ENCODE results near the gene PNLIPRP3.

PNLIPRP3 gene

DNA sequence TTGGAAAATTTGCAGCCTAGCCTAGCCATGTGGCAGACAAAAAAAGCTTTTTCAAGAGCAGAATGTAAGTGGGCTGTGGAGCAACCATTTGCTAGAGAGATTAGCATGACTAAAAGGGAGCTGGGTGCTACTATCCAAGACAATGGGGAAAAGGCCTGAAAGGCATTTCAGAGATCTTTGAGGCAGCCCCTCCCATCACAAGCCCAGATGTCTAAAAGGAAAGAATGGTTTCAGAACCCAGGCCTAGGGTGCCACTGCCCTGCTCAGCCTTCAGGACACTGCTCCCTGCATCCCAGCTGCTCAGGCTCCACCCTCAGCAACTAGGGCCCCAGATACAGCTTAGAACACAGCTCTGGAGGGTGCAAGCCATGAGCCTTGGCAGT is 24.7 kb downstream of the PNLIPRP3 start:
- Histone ChIP-seq H3K27me3 (ENCODE audit: control insufficient read depth, insufficient read depth, low read length) (peaks cover 3% of the 10 kb centered on the region), H3K4me3 (ENCODE audit: low read length) (no peak overlapping the region), H3K4me1 (ENCODE audit: control insufficient read depth, insufficient read depth, low read length) (no peaks in the 10 kb centered on the region), H3K36me3 (ENCODE audit: insufficient read depth, low read length) (no peaks in the 10 kb centered on the region), H3K4me2 (ENCODE audit: low read length) (no peak overlapping the region), H3K9ac (ENCODE audit: low read depth, low read length) (no peak overlapping the region), H3K9me3 (replicated peaks; ENCODE audit: low read length) (no peaks in the 10 kb centered on the region)

- H3K9me3 ChIP-seq (replicated peaks; ENCODE audit: low read length): no peaks in the 10 kb centered on the region
- no peak overlapping the region for H3K4me3 ChIP-seq (ENCODE audit: low read length)
Observed at GRCh38 chr10:116457488-116457887, 29.8 kb downstream of the PNLIPRP3 start.

GRCh38 chr10:116460219-116460618 is 32.6 kb downstream of the PNLIPRP3 start:
- H3K9ac ChIP-seq (ENCODE audit: low read depth, low read length): no peak overlapping the region
- H3K9me3 ChIP-seq (replicated peaks; ENCODE audit: low read length): no peaks in the 10 kb centered on the region

More at GRCh38 chr10:116457488-116457887, 29.8 kb downstream of the PNLIPRP3 start:
- H3K27me3 ChIP-seq (ENCODE audit: control insufficient read depth, insufficient read depth, low read length): peaks cover 3% of the 10 kb centered on the region
- no peaks in the 10 kb centered on the region for H3K4me1 ChIP-seq (ENCODE audit: control insufficient read depth, insufficient read depth, low read length)
- H3K36me3 ChIP-seq (ENCODE audit: insufficient read depth, low read length): no peaks in the 10 kb centered on the region
- H3K4me2 ChIP-seq (ENCODE audit: low read length): no peak overlapping the region
- H3K9ac ChIP-seq (ENCODE audit: low read depth, low read length): no peak overlapping the region

GRCh38 chr10:116461680-116462079 is 34.0 kb downstream of the PNLIPRP3 start:
- H3K9me3 ChIP-seq (replicated peaks; ENCODE audit: low read length): no peaks in the 10 kb centered on the region
- H3K36me3 ChIP-seq (ENCODE audit: insufficient read depth, low read length): no peaks in the 10 kb centered on the region
- no peak overlapping the region for H3K4me3 ChIP-seq (ENCODE audit: low read length)
- H3K4me2 ChIP-seq (ENCODE audit: low read length): no peak overlapping the region
- no peak overlapping the region for H3K9ac ChIP-seq (ENCODE audit: low read depth, low read length)
- no peaks in the 10 kb centered on the region for H3K27me3 ChIP-seq (ENCODE audit: control insufficient read depth, insufficient read depth, low read length)
- H3K4me1 ChIP-seq (ENCODE audit: control insufficient read depth, insufficient read depth, low read length): no peaks in the 10 kb centered on the region

More at GRCh38 chr10:116460219-116460618, 32.6 kb downstream of the PNLIPRP3 start:
- Histone ChIP-seq H3K4me2 (ENCODE audit: low read length) (no peak overlapping the region), H3K27me3 (ENCODE audit: control insufficient read depth, insufficient read depth, low read length) (peaks cover under 1% of the 10 kb centered on the region), H3K36me3 (ENCODE audit: insufficient read depth, low read length) (no peaks in the 10 kb centered on the region), H3K4me1 (ENCODE audit: control insufficient read depth, insufficient read depth, low read length) (no peaks in the 10 kb centered on the region), H3K4me3 (ENCODE audit: low read length) (no peak overlapping the region)

GRCh38 chr10:116464257-116464656 is 36.6 kb downstream of the PNLIPRP3 start:
- Histone ChIP-seq H3K4me1 (ENCODE audit: control insufficient read depth, insufficient read depth, low read length) (no peaks in the 10 kb centered on the region), H3K4me3 (ENCODE audit: low read length) (no peak overlapping the region), H3K36me3 (ENCODE audit: insufficient read depth, low read length) (no peaks in the 10 kb centered on the region)

DNA sequence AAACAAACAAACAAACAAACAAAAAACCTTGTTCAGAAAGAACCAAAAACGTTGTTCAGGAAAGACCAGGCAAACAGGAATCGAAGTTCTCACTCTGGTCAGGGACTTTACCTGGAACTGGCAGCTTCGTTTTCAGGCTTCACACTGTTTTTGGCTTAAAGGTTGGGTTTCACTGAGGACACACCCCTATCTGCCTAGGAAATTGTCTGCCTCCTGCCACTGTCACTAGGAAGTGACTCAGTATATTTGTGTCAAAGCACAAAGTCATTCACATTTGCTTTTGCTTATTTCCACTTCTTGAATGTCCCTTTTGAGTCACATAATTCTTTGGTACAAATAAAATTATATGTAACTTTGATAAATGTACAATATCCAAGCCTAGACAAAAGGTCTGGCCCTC is 37.9 kb downstream of the PNLIPRP3 start:
- Histone ChIP-seq H3K4me3 (ENCODE audit: low read length) (no peak overlapping the region), H3K4me1 (ENCODE audit: control insufficient read depth, insufficient read depth, low read length) (no peaks in the 10 kb centered on the region), H3K36me3 (ENCODE audit: insufficient read depth, low read length) (no peaks in the 10 kb centered on the region), H3K4me2 (ENCODE audit: low read length) (no peak overlapping the region), H3K27me3 (ENCODE audit: control insufficient read depth, insufficient read depth, low read length) (no peaks in the 10 kb centered on the region), H3K9me3 (replicated peaks; ENCODE audit: low read length) (no peaks in the 10 kb centered on the region), H3K9ac (ENCODE audit: low read depth, low read length) (no peak overlapping the region)

More at GRCh38 chr10:116464257-116464656, 36.6 kb downstream of the PNLIPRP3 start:
- Histone ChIP-seq H3K9ac (ENCODE audit: low read depth, low read length) (no peak overlapping the region), H3K9me3 (replicated peaks; ENCODE audit: low read length) (no peaks in the 10 kb centered on the region), H3K4me2 (ENCODE audit: low read length) (no peak overlapping the region), H3K27me3 (ENCODE audit: control insufficient read depth, insufficient read depth, low read length) (no peaks in the 10 kb centered on the region)

GRCh38 chr10:116466715-116467422 is 39.2 kb downstream of the PNLIPRP3 start:
- no peak overlapping the region for H3K4me3 ChIP-seq (ENCODE audit: low read length)

GRCh38 chr10:116469437-116469836 is 41.8 kb downstream of the PNLIPRP3 start:
- Histone ChIP-seq H3K9me3 (replicated peaks; ENCODE audit: low read length) (no peaks in the 10 kb centered on the region), H3K36me3 (ENCODE audit: insufficient read depth, low read length) (no peaks in the 10 kb centered on the region), H3K27me3 (ENCODE audit: control insufficient read depth, insufficient read depth, low read length) (no peaks in the 10 kb centered on the region), H3K4me3 (ENCODE audit: low read length) (no peak overlapping the region), H3K4me1 (ENCODE audit: control insufficient read depth, insufficient read depth, low read length) (no peaks in the 10 kb centered on the region), H3K4me2 (ENCODE audit: low read length) (no peak overlapping the region), H3K9ac (ENCODE audit: low read depth, low read length) (no peak overlapping the region)

More at GRCh38 chr10:116466715-116467422, 39.2 kb downstream of the PNLIPRP3 start:
- Histone ChIP-seq H3K9me3 (replicated peaks; ENCODE audit: low read length) (no peaks in the 10 kb centered on the region), H3K9ac (ENCODE audit: low read depth, low read length) (no peak overlapping the region), H3K36me3 (ENCODE audit: insufficient read depth, low read length) (no peaks in the 10 kb centered on the region), H3K4me2 (ENCODE audit: low read length) (no peak overlapping the region), H3K27me3 (ENCODE audit: control insufficient read depth, insufficient read depth, low read length) (no peaks in the 10 kb centered on the region), H3K4me1 (ENCODE audit: control insufficient read depth, insufficient read depth, low read length) (no peaks in the 10 kb centered on the region)

DNA sequence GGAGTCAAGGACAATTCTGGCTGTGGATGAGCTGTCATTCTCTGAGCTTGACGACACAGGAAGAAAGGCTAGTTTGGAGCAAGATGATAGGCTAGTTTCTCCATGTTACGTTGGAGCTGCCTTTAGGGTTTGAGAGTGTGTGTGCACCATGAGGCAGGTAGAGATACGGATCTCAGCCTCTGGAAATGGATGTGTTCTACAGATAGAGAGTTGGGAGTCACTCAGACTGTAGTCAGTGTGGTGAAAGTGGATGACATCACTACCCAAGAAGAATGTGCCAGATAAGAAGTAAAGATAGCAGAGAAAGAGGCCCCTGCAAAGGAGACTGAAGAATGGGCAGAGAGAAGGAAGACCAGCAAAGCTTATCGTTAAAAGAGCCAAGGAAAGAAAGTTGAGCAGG is 42.4 kb downstream of the PNLIPRP3 start:
- Histone ChIP-seq H3K9ac (ENCODE audit: low read depth, low read length) (no peak overlapping the region), H3K4me3 (ENCODE audit: low read length) (no peak overlapping the region), H3K36me3 (ENCODE audit: insufficient read depth, low read length) (no peaks in the 10 kb centered on the region), H3K9me3 (replicated peaks; ENCODE audit: low read length) (no peaks in the 10 kb centered on the region), H3K4me1 (ENCODE audit: control insufficient read depth, insufficient read depth, low read length) (no peaks in the 10 kb centered on the region), H3K27me3 (ENCODE audit: control insufficient read depth, insufficient read depth, low read length) (no peaks in the 10 kb centered on the region), H3K4me2 (ENCODE audit: low read length) (no peak overlapping the region)

- Histone ChIP-seq H3K9me3 (replicated peaks; ENCODE audit: low read length) (no peaks in the 10 kb centered on the region), H3K4me3 (ENCODE audit: low read length) (no peak overlapping the region), H3K4me2 (ENCODE audit: low read length) (no peak overlapping the region), H3K4me1 (ENCODE audit: control insufficient read depth, insufficient read depth, low read length) (no peaks in the 10 kb centered on the region), H3K27me3 (ENCODE audit: control insufficient read depth, insufficient read depth, low read length) (no peaks in the 10 kb centered on the region), H3K36me3 (ENCODE audit: insufficient read depth, low read length) (no peaks in the 10 kb centered on the region), H3K9ac (ENCODE audit: low read depth, low read length) (no peak overlapping the region)
Observed at GRCh38 chr10:116470768-116471415, 43.2 kb downstream of the PNLIPRP3 start.

GRCh38 chr10:116472891-116473290 is 45.2 kb downstream of the PNLIPRP3 start:
- no peaks in the 10 kb centered on the region for H3K9me3 ChIP-seq (replicated peaks; ENCODE audit: low read length)
- no peaks in the 10 kb centered on the region for H3K27me3 ChIP-seq (ENCODE audit: control insufficient read depth, insufficient read depth, low read length)
- H3K4me2 ChIP-seq (ENCODE audit: low read length): no peak overlapping the region
- H3K36me3 ChIP-seq (ENCODE audit: insufficient read depth, low read length): no peaks in the 10 kb centered on the region
- no peak overlapping the region for H3K4me3 ChIP-seq (ENCODE audit: low read length)
- H3K9ac ChIP-seq (ENCODE audit: low read depth, low read length): no peak overlapping the region
- H3K4me1 ChIP-seq (ENCODE audit: control insufficient read depth, insufficient read depth, low read length): no peaks in the 10 kb centered on the region

- Histone ChIP-seq H3K4me3 (ENCODE audit: low read length) (no peak overlapping the region), H3K36me3 (ENCODE audit: insufficient read depth, low read length) (no peaks in the 10 kb centered on the region), H3K27me3 (ENCODE audit: control insufficient read depth, insufficient read depth, low read length) (peaks cover 4% of the 10 kb centered on the region), H3K4me1 (ENCODE audit: control insufficient read depth, insufficient read depth, low read length) (no peaks in the 10 kb centered on the region), H3K9me3 (replicated peaks; ENCODE audit: low read length) (no peaks in the 10 kb centered on the region), H3K4me2 (ENCODE audit: low read length) (no peak overlapping the region), H3K9ac (ENCODE audit: low read depth, low read length) (no peak overlapping the region)
Observed at GRCh38 chr10:116475866-116476265, 48.2 kb downstream of the PNLIPRP3 start.
